Hematopoietic multipotent progenitor cell treated with erythropoietin and hydrocortisone succinate and interleukin-3 and kit ligand, for 4 days (in vitro differentiated cells): Measurements from ENCODE around the gene TNIP3.
A peak's percentile ranks its signal among the peaks of the same experiment; 100 is the strongest.
"Not testable (repeated sequence)": the region's sequence is repeated elsewhere in the genome, so short reads cannot be mapped to it uniquely, and the experiment has no call there.

Source experiments
- DNase-seq: peaks from one replicate; pipeline ENCODE4 v3.0.0-alpha.2; 2015

TNIP3 gene

DNA sequence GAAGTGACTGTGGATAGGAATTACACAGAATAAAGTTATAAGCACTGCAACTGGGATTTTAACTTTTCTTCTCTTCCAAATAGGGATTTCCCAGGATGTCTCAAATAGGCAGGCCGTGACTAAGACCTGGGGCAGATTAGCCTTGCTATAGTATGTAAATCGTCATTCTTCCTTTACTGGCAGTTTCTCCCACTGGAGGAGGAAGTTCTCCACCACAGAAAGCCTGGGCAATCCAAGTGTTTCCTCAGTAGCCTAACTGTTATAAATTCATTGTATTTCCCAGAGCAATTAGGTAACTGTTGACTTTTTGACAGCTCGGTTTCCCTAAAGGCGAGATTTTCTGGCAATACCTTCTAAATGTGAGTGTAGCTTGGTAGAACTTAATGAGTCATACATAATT, at the start of gene TNIP3:
TNIP3 (minus strand) TSS at position 31 of the 400 bp plus-strand sequence. CDS start 196 bp downstream, outside the sequence.
- DNase-seq, result no peak

- DNase-seq, result no peak
Measured at GRCh38 chr4:121212806-121213205, 48.7 kb upstream of the TNIP3 start.

- no peak for DNase-seq
Measured at GRCh38 chr4:121209171-121209570, 45.0 kb upstream of the TNIP3 start.

- DNase-seq, result no peak
Measured at GRCh38 chr4:121208244-121209007, 44.3 kb upstream of the TNIP3 start.

- DNase-seq, result not testable (repeated sequence)
Measured at GRCh38 chr4:121205777-121206176, 41.7 kb upstream of the TNIP3 start.

- no peak for DNase-seq
Measured at GRCh38 chr4:121200795-121201472, 36.8 kb upstream of the TNIP3 start.

DNA sequence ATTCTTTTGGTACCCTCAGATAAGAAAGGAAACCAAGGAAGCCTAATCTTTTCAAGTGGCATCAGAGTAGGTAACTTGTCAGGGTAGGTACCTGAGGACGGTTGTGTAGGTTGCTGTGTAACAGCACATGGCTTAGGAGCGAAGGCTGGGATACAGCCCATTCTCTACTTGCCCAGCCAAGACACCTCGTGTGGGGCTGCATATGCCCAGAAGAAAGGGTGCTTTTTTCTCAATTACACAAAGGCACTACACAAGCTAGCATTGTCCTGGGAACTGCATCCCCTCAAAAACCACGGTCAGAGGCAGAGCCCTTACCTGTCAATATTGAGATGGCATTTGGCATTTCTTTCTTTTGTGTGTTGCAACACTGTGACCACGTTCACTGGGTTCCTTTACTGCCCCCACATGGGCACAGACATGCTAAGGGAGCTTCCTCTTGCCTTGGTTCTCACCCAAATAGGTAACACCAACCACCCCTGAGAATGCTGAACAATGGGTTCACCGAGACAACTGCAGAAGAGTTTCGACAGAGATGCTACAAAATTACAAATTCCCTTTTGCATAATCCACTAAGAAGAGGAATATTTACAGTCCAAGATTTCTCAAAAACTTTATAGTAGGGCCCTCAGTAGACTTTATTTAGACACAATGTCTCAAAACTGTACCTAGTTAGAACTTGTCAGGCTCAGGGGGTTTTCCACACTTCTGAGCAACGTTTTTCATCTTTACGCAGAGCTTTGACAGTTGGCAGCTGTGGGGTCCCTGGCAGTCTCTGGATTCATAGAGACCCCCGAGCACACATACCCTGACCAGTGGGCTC, 35.8 kb upstream of the TNIP3 start:
- peak; percentile 27 for DNase-seq

DNA sequence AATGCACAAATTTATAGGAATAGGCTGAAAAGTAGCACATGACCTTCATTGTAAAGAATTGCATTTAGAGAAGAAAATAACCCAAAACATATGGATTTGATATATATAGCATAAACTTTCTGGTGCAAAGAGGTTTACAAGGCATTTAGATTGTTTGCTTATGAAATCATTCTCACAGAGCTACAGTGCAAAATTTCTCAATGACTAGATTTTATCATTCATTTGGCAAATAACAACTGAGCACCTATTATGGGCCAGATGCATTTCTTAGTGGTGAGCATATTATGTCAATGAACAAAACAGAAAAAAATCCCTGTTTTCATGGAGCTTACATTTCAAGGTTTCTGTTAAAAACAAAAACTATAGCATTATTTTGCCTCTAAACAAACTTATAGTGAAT, 34.1 kb upstream of the TNIP3 start:
- DNase-seq, result no peak

GRCh38 chr4:121195649-121196048, 31.5 kb upstream of the TNIP3 start:
- no peak for DNase-seq

- DNase-seq, result peak; percentile 63
Measured at GRCh38 chr4:121192480-121192879, 28.4 kb upstream of the TNIP3 start.

GRCh38 chr4:121192013-121192412, 27.9 kb upstream of the TNIP3 start:
- no peak for DNase-seq

GRCh38 chr4:121191361-121191760, 27.2 kb upstream of the TNIP3 start:
- no peak for DNase-seq

GRCh38 chr4:121190389-121190788, 26.3 kb upstream of the TNIP3 start:
- no peak for DNase-seq

DNA sequence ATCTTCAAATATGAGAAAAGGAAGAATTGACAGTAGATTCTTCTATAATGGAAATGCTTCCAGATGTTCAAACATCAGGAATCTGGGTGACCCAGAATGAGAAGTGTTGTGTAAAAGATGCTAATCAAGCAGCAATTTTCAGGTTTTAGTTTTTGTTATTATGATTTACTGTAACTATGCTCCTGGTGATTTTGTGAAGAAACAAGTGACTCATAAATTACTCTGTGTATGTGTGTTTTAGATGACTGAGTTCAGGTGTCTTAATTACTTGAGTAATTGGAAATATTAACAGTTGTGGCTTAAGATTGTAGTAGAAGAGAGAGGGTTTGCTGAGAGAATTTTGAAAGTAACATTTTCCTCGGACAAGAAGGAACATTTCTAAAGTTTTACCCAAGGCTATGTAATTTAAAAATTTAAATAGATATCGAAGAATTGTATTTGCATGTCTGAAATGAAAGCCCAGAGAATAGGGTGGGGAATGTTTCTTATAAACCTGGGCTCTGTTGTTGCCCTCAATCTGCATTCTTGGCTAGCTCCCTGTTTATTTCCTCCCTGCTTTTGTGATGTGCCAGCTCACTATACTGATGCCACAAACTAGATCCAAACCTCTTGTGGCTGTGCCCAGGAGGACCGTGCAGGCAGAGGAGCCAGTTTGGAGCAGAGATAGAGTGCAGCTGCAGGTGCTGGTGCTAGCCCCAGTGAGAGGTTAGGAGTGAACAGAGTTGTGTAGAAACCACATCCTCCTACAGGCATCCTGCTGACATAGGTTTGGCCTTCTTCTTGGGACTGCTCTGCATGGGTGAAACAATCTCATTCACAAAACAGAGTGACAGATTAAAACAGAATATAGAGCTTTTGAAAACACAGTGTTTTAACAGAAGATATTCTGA, 25.4 kb upstream of the TNIP3 start:
- DNase-seq, result peak; percentile 26

DNA sequence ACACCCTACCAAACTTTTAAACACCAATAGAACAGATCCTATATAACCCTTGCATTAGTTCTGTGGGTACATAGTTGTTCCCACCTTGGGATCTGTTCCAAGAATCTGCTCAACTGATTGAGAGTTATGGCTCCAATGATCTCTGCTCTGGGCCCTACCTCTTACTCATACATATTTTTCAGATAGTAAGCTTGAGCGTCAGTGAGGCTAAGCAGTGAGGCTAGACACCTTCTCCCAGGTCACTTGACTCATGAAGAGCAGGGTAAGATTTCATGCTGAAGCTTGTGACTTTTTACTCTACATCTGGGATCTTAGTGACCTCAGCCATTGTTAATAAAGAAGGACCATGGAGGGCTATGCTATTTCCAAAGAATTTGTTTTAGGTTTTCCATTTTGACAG, 23.1 kb upstream of the TNIP3 start:
- no peak for DNase-seq

DNA sequence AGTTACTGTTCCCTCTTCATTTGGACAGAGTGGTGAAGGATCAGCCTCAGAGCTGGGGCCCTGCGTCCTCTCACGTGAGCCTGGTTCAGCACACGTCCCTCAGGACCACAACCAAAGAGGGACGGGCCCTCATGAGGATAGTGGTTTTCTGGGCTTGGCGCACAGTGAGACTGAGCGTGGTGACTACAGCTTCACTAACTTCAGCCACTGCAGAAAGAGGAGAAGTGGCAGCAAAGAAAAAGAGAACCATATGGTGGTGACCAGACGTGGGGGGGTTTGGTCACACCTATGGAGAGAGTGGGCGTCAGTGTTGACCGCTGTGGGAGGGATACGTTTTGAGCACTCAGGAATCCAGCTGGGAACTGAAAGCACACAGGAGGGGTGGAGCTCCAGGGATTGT, 21.8 kb upstream of the TNIP3 start:
- DNase-seq, result no peak

DNA sequence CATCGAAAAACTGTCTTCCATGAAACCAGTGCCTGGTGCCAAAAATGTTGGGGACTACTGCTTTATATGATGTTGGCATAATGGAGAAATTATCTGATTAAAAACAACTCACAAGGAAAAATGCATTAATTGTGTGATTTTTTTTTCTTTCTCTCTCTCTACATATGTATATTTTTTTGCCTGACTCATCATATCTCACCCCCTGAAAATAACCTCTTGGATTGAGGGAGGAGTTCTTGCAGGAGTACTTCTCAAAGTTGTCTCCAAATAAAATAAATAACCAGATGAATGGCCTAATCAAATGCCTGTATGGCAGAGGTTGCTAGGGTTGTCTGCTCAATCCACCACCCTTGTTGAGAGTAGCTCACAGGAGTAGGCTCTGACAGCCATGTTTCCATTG, 19.9 kb upstream of the TNIP3 start:
- DNase-seq, result no peak

GRCh38 chr4:121183361-121183760, 19.2 kb upstream of the TNIP3 start:
- no peak for DNase-seq

DNA sequence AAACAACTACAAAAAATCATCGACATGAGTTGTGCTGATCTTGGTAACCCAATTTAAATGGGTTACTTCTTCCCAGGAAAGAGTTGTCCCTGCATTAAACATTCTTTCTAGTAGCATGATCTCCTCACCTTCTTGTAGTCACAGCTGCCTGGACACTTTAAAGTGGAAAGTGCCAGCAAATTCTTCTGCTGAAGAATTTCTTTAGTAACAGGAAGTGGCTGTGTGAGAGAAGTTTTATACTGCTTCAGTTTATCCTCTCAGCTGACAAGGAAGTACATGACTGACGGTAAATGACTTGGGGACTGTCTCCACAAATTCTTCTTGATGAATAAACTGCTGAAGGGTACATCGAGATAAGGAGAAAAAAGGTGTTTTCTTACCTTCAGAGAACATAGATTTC, 18.2 kb upstream of the TNIP3 start:
- DNase-seq, result peak; percentile 33

- DNase-seq, result no peak
Measured at GRCh38 chr4:121181493-121181892, 17.4 kb upstream of the TNIP3 start.

DNA sequence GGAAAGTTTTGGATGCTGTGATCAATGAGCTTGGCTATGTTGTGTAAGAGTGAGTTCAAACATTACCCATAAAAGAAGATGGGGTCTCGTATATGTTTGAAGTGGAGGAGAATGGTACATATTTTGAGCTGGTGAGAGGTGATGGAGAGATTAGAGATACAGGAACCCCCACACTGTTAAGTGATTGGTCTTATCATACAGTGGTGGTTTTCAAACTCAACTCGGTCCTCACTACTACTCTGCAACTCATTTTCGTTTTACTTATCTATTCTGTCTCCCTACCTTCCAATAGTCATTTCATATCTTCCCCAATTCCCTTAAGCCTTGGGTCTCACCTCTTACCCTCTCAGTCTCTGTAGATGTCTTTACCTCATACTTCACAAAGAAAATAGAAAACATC, 16.4 kb upstream of the TNIP3 start:
- no peak for DNase-seq
